A673 (cell line): ENCODE data around the gene CDC25B.

ENCODE experiments used
- EZH2 ChIP-seq: fragments of 200-600 bp; sonication (generic); IDR thresholded peaks from 2 replicates; pipeline ENCODE4 v1.6.1; 2017; ENCODE audit warnings: borderline replicate concordance, low read depth, mild to moderate bottlenecking, mixed read lengths, antibody characterized with exemption, low read length; ENCODE audit not compliant: poor library complexity, severe bottlenecking
- TF ChIP-seq, protein P1 (sequence below): fragments of 300-800, 200-600 bp; sonication (generic); conservative IDR thresholded peaks from 2 replicates; pipeline ENCODE4 v1.5.1; 2017; ENCODE audit warnings: low read depth, mild to moderate bottlenecking, antibody characterized with exemption, low read length, moderate library complexity, mixed read lengths

DNA sequence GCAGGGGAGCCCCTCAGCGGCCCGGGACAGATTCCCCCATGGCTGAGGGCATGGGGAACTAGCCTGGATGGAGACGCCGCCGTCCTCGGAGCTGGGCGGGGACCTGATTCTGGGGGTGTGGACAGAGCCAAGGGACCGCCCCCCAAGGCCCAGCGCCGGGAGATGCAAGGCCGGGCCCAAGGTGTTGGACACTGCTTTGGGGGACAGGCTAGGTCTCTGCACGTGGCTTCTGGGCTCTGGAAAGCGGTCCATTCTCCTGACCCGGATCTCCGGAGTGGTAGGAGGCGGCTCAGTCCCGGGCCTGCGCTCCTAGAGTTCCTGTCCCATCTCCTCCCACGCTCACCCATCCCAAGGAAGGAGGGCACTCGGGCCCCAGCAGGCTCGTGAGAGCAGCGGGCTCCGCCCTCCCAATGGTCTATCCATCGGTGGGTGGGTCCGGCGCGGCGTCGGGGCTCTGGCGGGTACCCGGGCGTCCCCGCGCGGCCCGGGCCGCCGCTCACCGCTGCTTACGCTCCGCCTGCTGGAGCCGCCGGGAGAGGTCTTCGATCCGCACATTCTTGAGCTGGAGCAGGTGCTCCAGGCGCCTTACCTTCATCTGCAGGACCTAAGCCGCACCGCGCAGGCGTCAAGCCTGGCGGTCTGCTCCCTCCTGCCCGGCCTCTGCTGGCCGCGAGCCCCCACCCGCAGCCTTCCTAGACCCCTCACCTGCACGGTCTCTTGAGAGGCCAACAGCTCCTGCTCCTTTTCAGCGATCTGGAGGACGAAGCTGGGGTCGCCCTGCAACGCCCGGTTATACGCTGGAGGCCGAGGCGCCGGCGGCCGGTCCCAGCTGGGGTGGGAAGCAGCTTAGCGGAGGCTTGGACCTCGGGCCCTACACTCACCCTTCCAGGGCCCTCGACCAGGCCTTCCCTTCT is 18.1 kb upstream of the CDC25B start:
- TF ChIP-seq, protein P1, sequence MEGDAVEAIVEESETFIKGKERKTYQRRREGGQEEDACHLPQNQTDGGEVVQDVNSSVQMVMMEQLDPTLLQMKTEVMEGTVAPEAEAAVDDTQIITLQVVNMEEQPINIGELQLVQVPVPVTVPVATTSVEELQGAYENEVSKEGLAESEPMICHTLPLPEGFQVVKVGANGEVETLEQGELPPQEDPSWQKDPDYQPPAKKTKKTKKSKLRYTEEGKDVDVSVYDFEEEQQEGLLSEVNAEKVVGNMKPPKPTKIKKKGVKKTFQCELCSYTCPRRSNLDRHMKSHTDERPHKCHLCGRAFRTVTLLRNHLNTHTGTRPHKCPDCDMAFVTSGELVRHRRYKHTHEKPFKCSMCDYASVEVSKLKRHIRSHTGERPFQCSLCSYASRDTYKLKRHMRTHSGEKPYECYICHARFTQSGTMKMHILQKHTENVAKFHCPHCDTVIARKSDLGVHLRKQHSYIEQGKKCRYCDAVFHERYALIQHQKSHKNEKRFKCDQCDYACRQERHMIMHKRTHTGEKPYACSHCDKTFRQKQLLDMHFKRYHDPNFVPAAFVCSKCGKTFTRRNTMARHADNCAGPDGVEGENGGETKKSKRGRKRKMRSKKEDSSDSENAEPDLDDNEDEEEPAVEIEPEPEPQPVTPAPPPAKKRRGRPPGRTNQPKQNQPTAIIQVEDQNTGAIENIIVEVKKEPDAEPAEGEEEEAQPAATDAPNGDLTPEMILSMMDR: no peak
- no peak for TF ChIP-seq EZH2
